ENCODE measurements around the gene SLIT3. TPM values are rescaled to one million over a fixed set of nuclear protein-coding genes. Genes with fewer than 3 reads are reported as not detected.

Gene SLIT3
- total RNA-seq, 1 donor from 2014 or later = 16.6 TPM

GRCh38 chr5:168875832-168876231 lies 425.1 kb downstream of the SLIT3 start:
- intact Hi-C loops (cut with DNase I) = loop anchor here (10.0 kb wide), 1 partner anchor 171 kb away; no protein-coding TSS in a partner anchor
- no peak for DNase-seq (ENCODE audit: low spot score)

DNA sequence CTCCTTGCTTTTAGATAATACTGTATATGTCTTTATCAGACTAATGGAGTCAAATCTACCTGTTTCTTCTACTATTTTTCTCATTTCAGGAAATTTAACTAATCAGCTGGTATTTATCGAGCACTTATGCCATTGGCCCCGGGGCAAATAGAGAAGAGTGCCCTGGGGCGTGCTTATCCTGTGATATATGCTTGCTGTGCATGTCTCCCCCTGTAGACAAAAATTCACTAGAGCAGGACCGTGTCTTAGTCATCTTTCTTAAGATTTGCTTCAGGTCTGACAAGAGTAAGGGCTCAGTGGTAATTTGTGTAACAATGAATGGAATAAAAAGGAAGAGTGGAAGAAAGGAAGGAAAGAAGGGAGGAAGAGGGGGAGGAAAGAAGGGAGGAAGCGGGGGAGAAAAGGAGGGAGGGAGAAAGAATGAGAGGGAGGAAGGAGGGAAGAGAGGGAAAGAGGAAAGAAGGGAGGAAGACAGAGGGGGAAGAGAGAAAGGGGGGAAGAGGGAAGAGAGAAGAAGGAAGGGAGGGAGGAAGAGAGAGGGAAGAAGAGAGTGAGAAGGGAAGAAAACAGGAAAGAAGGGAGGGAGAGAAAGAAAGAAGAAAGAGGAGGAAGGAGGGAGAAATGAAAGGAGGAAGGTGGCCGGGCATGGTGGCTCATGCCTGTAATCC lies 426.1 kb downstream of the SLIT3 start:
- intact Hi-C loops (cut with DNase I) = loop anchor here (10.0 kb wide), 1 partner anchor 170 kb away; no protein-coding TSS in a partner anchor
- DNase-seq (ENCODE audit: low spot score) = no peak

DNA sequence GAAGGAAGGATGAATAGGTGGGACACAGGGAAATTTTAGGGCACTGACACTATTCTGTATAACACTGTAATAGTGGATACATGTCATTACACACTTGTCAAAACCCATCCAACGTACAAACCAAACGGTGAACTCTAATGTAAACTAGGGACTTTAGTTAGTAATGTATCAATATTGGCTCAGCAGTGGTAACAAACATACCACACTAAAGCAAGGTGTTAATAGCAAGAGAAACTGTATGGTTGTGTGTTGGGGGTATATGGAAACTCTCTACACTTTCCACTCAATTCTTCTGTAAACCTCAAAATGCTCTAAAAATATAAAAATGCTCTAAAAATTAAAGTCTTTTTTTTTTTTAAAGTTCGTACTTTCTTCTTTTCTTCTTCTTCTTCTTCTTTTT lies 428.7 kb downstream of the SLIT3 start:
- intact Hi-C loops (cut with DNase I) = loop anchor here (10.0 kb wide), 1 partner anchor 167 kb away; no protein-coding TSS in a partner anchor
- no peak for DNase-seq (ENCODE audit: low spot score)

DNA sequence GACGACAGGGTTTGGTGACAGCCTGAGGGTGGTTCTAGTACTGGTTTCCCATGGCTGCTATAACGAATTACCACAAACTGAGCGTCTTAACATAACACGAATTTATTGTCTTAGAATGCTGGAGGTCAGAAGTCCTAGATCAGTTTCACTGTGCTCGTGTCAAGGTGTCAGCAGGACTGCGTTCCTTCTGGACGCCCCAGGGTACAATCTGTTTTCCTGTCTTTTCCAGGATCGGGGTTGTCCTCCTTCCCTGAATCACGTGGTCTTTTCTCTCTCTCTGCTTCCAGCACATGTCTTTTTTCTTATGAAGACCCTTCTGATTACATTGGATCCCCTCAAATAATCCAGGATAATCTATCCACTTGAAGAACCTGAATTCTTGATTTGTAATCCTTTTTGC lies 430.0 kb downstream of the SLIT3 start:
- intact Hi-C loops (cut with DNase I) = loop anchor here (10.0 kb wide), 1 partner anchor 166 kb away; no protein-coding TSS in a partner anchor
- no peak for DNase-seq (ENCODE audit: low spot score)

DNA sequence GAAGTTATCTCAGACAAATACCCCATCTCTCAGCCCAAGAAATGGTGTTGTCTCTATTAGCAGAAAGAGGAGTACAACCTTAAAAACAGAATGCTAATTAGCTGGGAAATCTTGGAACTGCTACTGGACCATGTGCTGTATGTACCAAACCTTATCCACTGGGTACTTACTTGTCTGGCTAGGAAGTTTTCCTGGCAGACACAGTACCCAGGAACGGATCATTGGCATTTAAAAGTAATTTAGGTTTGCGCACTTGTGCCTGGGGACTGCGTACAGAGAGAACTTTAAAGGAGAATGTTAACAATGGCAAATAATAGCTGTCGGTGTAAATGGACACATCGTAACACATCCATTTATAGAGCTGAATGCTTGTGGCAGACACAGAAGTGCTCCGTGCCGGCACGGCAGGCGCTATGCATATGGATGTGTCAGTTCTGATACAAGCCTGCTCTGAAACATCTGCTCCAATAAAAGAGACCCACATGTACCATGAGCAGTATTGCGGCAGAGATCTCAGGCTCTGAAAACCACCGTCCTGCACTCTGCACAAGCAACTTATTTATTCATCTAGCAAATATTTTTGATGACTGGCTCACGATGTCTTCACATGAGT lies 431.2 kb downstream of the SLIT3 start:
- intact Hi-C loops (cut with DNase I) = loop anchor here (10.0 kb wide), 1 partner anchor 165 kb away; no protein-coding TSS in a partner anchor
- no peak for DNase-seq (ENCODE audit: low spot score)

GRCh38 chr5:168867241-168867640 lies 433.7 kb downstream of the SLIT3 start:
- intact Hi-C loops (cut with DNase I) = no loop called here
- DNase-seq (ENCODE audit: low spot score) = no peak

- no peak for DNase-seq (ENCODE audit: low spot score)
- intact Hi-C loops (cut with DNase I) = no loop called here
These were observed 435.0 kb downstream of the SLIT3 start for GRCh38 chr5:168865968-168866367.

- no peak for DNase-seq (ENCODE audit: low spot score)
- intact Hi-C loops (cut with DNase I) = no loop called here
These were observed 437.9 kb downstream of the SLIT3 start for GRCh38 chr5:168863021-168863420.

- intact Hi-C loops (cut with DNase I) = no loop called here
- DNase-seq (ENCODE audit: low spot score) = no peak
These were observed 440.4 kb downstream of the SLIT3 start for GRCh38 chr5:168860503-168860902.

- DNase-seq (ENCODE audit: low spot score) = no peak
These were observed 440.9 kb downstream of the SLIT3 start for GRCh38 chr5:168860081-168860480.

GRCh38 chr5:168859471-168859870 lies 441.5 kb downstream of the SLIT3 start:
- DNase-seq (ENCODE audit: low spot score) = no peak
- intact Hi-C loops (cut with DNase I) = no loop called here

More at GRCh38 chr5:168860081-168860480, 440.9 kb downstream of the SLIT3 start:
- intact Hi-C loops (cut with DNase I) = no loop called here

- intact Hi-C loops (cut with DNase I) = no loop called here
- no peak for DNase-seq (ENCODE audit: low spot score)
These were observed 441.9 kb downstream of the SLIT3 start for GRCh38 chr5:168858994-168859393.

DNA sequence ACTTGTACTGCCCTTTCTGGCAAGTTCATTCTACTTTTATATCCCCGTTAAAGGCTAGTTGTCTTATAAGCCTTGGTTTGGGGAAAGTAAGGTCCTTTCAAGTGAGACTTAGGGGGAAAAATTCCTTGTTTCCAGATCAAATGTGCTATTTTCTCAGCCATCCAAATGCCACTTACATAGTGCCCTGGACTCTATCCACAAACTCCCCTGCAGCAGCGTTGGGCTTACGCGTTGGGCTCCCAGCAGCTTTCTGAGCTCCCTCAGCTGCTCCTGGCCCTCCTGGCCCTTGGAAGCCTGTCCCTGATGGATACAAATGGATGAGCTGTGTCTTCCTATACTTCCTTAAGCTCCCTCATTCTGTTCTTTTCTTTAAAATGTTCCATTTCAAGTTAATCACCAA lies 442.6 kb downstream of the SLIT3 start:
- intact Hi-C loops (cut with DNase I) = no loop called here
- no peak for DNase-seq (ENCODE audit: low spot score)

GRCh38 chr5:168853972-168854371 lies 447.0 kb downstream of the SLIT3 start:
- no peak for DNase-seq (ENCODE audit: low spot score)
- intact Hi-C loops (cut with DNase I) = no loop called here

- no peak for DNase-seq (ENCODE audit: low spot score)
- intact Hi-C loops (cut with DNase I) = no loop called here
These were observed 448.6 kb downstream of the SLIT3 start for GRCh38 chr5:168852329-168852728.

DNA sequence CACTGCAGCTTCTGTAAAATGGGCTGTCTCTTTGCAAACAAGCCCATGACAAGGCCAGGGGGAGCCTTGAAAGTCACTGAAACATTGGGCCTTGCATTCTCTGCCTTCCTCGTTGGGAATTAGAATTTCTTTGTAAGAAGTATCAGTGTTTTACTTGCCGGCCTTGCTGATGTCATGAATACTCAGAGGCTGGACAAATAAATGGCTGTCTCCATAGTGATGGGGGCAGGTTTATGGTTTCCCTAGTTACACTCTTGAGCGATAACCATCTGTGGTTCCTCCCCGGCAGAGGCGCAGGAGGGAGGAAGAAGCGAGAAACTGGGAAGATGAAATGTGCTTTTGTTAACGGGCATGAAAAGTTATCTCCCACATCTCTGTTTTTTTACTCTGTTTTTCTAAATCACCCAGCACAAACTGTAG lies 449.0 kb downstream of the SLIT3 start:
- DNase-seq (ENCODE audit: low spot score) = no peak
- intact Hi-C loops (cut with DNase I) = no loop called here

DNA sequence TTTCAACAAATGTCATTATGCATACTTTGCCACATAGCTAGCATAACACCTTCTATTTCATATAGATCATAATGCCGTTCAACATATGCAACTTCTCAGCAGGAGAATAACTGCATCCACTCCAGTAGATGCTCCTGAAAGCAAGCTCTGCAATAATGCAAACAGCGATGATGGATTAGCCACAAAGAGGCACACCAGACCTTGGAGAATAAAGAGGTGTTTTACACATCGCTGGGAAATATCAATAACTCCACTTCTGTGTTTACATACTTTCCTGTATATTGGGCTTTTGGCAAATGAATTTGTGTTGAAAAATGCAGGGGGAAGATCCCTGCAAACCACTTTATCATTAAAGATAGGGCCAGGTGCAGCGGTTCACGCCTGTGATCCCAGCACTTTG lies 450.3 kb downstream of the SLIT3 start:
- DNase-seq (ENCODE audit: low spot score) = no peak
- intact Hi-C loops (cut with DNase I) = no loop called here

DNA sequence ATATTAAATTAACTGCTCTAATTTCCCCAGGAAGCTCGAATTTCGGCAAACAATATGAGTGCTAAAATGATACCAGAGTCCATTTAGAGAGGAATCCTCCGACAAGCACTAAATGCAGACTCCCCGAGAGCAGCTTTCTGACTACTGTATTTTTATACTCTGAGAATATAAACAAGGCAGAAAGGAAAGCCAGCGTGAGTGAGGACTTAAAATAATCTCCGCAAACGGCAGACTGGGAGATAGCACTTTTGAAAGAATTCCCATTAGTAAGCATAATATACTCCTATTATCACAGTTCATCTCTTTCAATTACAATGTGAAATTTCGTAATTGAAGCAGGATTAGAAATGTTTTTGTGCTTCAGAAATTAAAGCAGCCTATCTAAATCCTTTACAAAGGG lies 452.4 kb downstream of the SLIT3 start:
- intact Hi-C loops (cut with DNase I) = no loop called here
- no peak for DNase-seq (ENCODE audit: low spot score)

DNA sequence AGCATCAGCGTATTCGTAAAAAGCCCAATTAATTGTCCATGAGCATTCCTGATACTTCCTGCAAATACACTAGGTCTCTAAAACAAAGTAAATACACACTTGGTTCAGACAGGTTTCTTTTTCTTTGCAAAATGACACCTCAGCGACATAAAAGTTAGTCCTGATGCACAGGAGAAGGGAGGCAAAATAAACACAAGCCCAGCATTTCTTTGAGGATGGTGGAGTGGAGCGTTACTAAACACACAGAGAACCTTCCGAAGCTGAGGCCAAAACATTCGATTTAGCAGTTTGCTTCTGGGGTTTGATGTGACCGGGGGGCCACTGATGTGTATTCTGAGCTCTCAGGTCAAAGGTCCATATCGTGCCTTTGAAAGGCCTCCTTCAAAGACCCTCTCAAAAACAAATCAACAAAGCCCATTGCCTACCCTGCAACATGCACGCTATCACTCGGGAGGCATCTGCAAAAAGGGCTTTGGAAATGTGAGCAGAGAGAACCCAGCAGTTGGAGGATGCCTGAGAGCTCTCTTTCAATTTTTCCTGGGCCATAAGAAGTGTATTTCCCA lies 453.3 kb downstream of the SLIT3 start:
- DNase-seq (ENCODE audit: low spot score) = no peak
- intact Hi-C loops (cut with DNase I) = no loop called here

GRCh38 chr5:168844922-168845296 lies 456.0 kb downstream of the SLIT3 start:
- intact Hi-C loops (cut with DNase I) = no loop called here
- DNase-seq (ENCODE audit: low spot score) = no peak

All from cardiac septum (tissue), 1 donor.